GM23338 (cell line): Measurements from ENCODE around the gene HCLS1.

ENCODE experiments used
- CREB1 ChIP-seq: fragments of 250-450 bp; sonication (Bioruptor Pico); IDR thresholded peaks from 2 replicates; pipeline ENCODE4 v1.5.0; 2020; ENCODE audit warnings: low read depth, mild to moderate bottlenecking, moderate library complexity
- CTCF ChIP-seq, 2 experiments: fragments of 200-600 bp in 1 of 2; sonication (generic) in 1 of 2; conservative IDR thresholded peaks; 2 replicates each; pipeline versions ENCODE4 v1.5.1 to v1.6.1; 2016 to 2017; ENCODE audit warnings: antibody characterized with exemption in 2 of 2, low read depth in 2 of 2, mild to moderate bottlenecking in 2 of 2, moderate library complexity in 1 of 2
- EZH2 ChIP-seq: fragments of 200-600 bp; sonication (generic); IDR thresholded peaks from one replicate; pipeline ENCODE4 v1.8.0; 2017; ENCODE audit warnings: antibody characterized with exemption, mild to moderate bottlenecking, low read depth; ENCODE audit not compliant: unreplicated experiment
- EZH2phosphoT487 ChIP-seq: fragments of 200-600 bp; sonication (generic); IDR thresholded peaks from one replicate; pipeline ENCODE4 v1.8.1; 2018; ENCODE audit warnings: antibody characterized with exemption; ENCODE audit not compliant: unreplicated experiment
- JUNB ChIP-seq: IDR thresholded peaks from one replicate; pipeline ENCODE4 v1.6.1; 2016; ENCODE audit warnings: antibody characterized with exemption; ENCODE audit not compliant: unreplicated experiment
- POLR2AphosphoS5 ChIP-seq: IDR thresholded peaks from 2 replicates; pipeline ENCODE4 v1.6.1; 2016; ENCODE audit warnings: antibody characterized with exemption, low read depth
- STAT1 ChIP-seq: IDR thresholded peaks from one replicate; pipeline ENCODE4 v1.6.1; 2016; ENCODE audit warnings: antibody characterized with exemption; ENCODE audit not compliant: unreplicated experiment
- ZNF331 ChIP-seq: fragments of 250-450 bp; sonication (Bioruptor Pico); IDR thresholded peaks from 2 replicates; pipeline ENCODE4 v1.5.0; 2020; ENCODE audit warnings: low read depth, mild to moderate bottlenecking, moderate library complexity
- ZNF462 ChIP-seq: fragments of 250-450 bp; sonication (Bioruptor Pico); IDR thresholded peaks from 2 replicates; pipeline ENCODE4 v1.5.0; 2020; ENCODE audit warnings: mild to moderate bottlenecking, moderate library complexity
- TF ChIP-seq, protein P1 (sequence below): IDR thresholded peaks from one replicate; pipeline ENCODE4 v1.6.1; 2018; ENCODE audit warnings: antibody characterized with exemption; ENCODE audit not compliant: unreplicated experiment

- no peak for TF ChIP-seq CTCF (conservative IDR thresholded peaks at IDR 0.05; ENCODE audit: low read depth in 2 of 2)
- no peak for TF ChIP-seq STAT1
- TF ChIP-seq EZH2, result no peak
- no peak for TF ChIP-seq POLR2AphosphoS5
- no peak for TF ChIP-seq ZNF462 (CRISPR knock-in tag)
- no peak for TF ChIP-seq JUNB
- no peak for TF ChIP-seq ZNF331
- TF ChIP-seq, protein P1, sequence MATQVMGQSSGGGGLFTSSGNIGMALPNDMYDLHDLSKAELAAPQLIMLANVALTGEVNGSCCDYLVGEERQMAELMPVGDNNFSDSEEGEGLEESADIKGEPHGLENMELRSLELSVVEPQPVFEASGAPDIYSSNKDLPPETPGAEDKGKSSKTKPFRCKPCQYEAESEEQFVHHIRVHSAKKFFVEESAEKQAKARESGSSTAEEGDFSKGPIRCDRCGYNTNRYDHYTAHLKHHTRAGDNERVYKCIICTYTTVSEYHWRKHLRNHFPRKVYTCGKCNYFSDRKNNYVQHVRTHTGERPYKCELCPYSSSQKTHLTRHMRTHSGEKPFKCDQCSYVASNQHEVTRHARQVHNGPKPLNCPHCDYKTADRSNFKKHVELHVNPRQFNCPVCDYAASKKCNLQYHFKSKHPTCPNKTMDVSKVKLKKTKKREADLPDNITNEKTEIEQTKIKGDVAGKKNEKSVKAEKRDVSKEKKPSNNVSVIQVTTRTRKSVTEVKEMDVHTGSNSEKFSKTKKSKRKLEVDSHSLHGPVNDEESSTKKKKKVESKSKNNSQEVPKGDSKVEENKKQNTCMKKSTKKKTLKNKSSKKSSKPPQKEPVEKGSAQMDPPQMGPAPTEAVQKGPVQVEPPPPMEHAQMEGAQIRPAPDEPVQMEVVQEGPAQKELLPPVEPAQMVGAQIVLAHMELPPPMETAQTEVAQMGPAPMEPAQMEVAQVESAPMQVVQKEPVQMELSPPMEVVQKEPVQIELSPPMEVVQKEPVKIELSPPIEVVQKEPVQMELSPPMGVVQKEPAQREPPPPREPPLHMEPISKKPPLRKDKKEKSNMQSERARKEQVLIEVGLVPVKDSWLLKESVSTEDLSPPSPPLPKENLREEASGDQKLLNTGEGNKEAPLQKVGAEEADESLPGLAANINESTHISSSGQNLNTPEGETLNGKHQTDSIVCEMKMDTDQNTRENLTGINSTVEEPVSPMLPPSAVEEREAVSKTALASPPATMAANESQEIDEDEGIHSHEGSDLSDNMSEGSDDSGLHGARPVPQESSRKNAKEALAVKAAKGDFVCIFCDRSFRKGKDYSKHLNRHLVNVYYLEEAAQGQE, result no peak
- TF ChIP-seq EZH2phosphoT487, result no peak
- no peak for TF ChIP-seq CREB1 (CRISPR knock-in tag)
These were observed 2.6 kb upstream of the HCLS1 start for GRCh38 chr3:121663171-121663847.
